ENCODE results near the gene PCDHA1.
A peak's percentile ranks its signal among the peaks of the same experiment; 100 is the strongest.

The PCDHA1 gene

GRCh38 chr5:140923601-140924000 lies 137.7 kb downstream of the PCDHA1 start:
- no peak for TF ChIP-seq CEBPB (IDR thresholded peaks at IDR 0.05)
- TF ChIP-seq RAD21 (IDR thresholded peaks at IDR 0.05; ENCODE audit: low read depth): no peak
- no peak for TF ChIP-seq TAF1 (IDR thresholded peaks at IDR 0.05; ENCODE audit: low read depth)

GRCh38 chr5:140925806-140926442 lies 140.0 kb downstream of the PCDHA1 start, which contains the start of gene PCDHAC1:
PCDHAC1 (plus strand) TSS chr5:140926299; CDS start chr5:140926893, 594 bp downstream.
- TF ChIP-seq MAX (IDR thresholded peaks at IDR 0.05): no peak
- no peak for TF ChIP-seq YY1 (IDR thresholded peaks at IDR 0.05; ENCODE audit: low read depth)
- TF ChIP-seq TEAD4 (IDR thresholded peaks at IDR 0.05): no peak
- no peak for TF ChIP-seq FOXM1 (IDR thresholded peaks at IDR 0.05; ENCODE audit: borderline replicate concordance, low read depth)
- no peak for TF ChIP-seq TAF1 (IDR thresholded peaks at IDR 0.05; ENCODE audit: low read depth)
- TF ChIP-seq USF1 (IDR thresholded peaks at IDR 0.05): no peak
- TF ChIP-seq NFIC (IDR thresholded peaks at IDR 0.05): no peak
- no peak for TF ChIP-seq ZBTB7A (IDR thresholded peaks at IDR 0.05; ENCODE audit: low read depth)
- TF ChIP-seq RAD21 (IDR thresholded peaks at IDR 0.05; ENCODE audit: low read depth): no peak

- TF ChIP-seq RAD21 (IDR thresholded peaks at IDR 0.05; ENCODE audit: low read depth) (peak; percentile 36; the same call in 1 of the 2 replicates), REST (IDR thresholded peaks at IDR 0.05; ENCODE audit: low read depth) (no peak)
These were observed 140.7 kb downstream of the PCDHA1 start for GRCh38 chr5:140926443-140927227.

GRCh38 chr5:140927228-140927573 lies 141.3 kb downstream of the PCDHA1 start:
- no peak for TF ChIP-seq CREB1 (IDR thresholded peaks at IDR 0.05; ENCODE audit: low read depth)
- TF ChIP-seq TCF12 (IDR thresholded peaks at IDR 0.05; ENCODE audit: low read depth): no peak
- TF ChIP-seq MAX (IDR thresholded peaks at IDR 0.05): no peak
- TF ChIP-seq REST (IDR thresholded peaks at IDR 0.05; ENCODE audit: low read depth): no peak
- TF ChIP-seq USF1 (IDR thresholded peaks at IDR 0.05): no peak
- no peak for TF ChIP-seq YY1 (IDR thresholded peaks at IDR 0.05; ENCODE audit: low read depth)
- no peak for TF ChIP-seq TEAD4 (IDR thresholded peaks at IDR 0.05)
- no peak for TF ChIP-seq EGR1 (IDR thresholded peaks at IDR 0.05)
- no peak for TF ChIP-seq CEBPB (IDR thresholded peaks at IDR 0.05)
- no peak for TF ChIP-seq RAD21 (IDR thresholded peaks at IDR 0.05; ENCODE audit: low read depth)
- no peak for TF ChIP-seq ZBTB7A (IDR thresholded peaks at IDR 0.05; ENCODE audit: low read depth)
- no peak for TF ChIP-seq FOXM1 (IDR thresholded peaks at IDR 0.05; ENCODE audit: borderline replicate concordance, low read depth)
- no peak for TF ChIP-seq NFIC (IDR thresholded peaks at IDR 0.05)
- no peak for TF ChIP-seq TAF1 (IDR thresholded peaks at IDR 0.05; ENCODE audit: low read depth)
- TF ChIP-seq EP300 (IDR thresholded peaks at IDR 0.05; ENCODE audit: borderline replicate concordance): no peak

- TF ChIP-seq YY1 (IDR thresholded peaks at IDR 0.05; ENCODE audit: low read depth) (no peak), NFIC (IDR thresholded peaks at IDR 0.05) (no peak), ZBTB7A (IDR thresholded peaks at IDR 0.05; ENCODE audit: low read depth) (no peak), CREB1 (IDR thresholded peaks at IDR 0.05; ENCODE audit: low read depth) (no peak), CEBPB (IDR thresholded peaks at IDR 0.05) (no peak), MAX (IDR thresholded peaks at IDR 0.05) (no peak), EP300 (IDR thresholded peaks at IDR 0.05; ENCODE audit: borderline replicate concordance) (no peak), REST (IDR thresholded peaks at IDR 0.05; ENCODE audit: low read depth) (no peak), RAD21 (IDR thresholded peaks at IDR 0.05; ENCODE audit: low read depth) (no peak), TAF1 (IDR thresholded peaks at IDR 0.05; ENCODE audit: low read depth) (no peak), TCF12 (IDR thresholded peaks at IDR 0.05; ENCODE audit: low read depth) (no peak)
These were observed 149.1 kb downstream of the PCDHA1 start for GRCh38 chr5:140934964-140935606.
